Gastrocnemius medialis (tissue), 4 donors: ENCODE measurements around the gene ZNF488.

Source experiments
- CTCF ChIP-seq, 5 experiments: fragments of 450-650 bp in 3 of 5; fragments of 200-600 bp in 2 of 5; sonication (generic) in 2 of 5; IDR thresholded peaks in 4 of 5; conservative IDR thresholded peaks in 1 of 5; 1 replicate in 4 of 5; 2 replicates in 1 of 5; pipeline ENCODE4 v1.5.1; 2016 to 2019; ENCODE audit warnings: antibody characterized with exemption in 5 of 5, mild to moderate bottlenecking in 3 of 5, moderate library complexity in 3 of 5
- POLR2A ChIP-seq, 2 donors: fragments of 450-650 bp; IDR thresholded peaks; one replicate each; pipeline ENCODE4 v1.6.1; 2017; ENCODE audit warnings: antibody characterized with exemption in 2 of 2, mild to moderate bottlenecking in 2 of 2, moderate library complexity in 2 of 2

GRCh38 chr10:47378606-47379444 is 5.3 kb downstream of the ZNF488 start:
- TF ChIP-seq CTCF (IDR thresholded peaks at IDR 0.05 in 4 of 5, conservative IDR thresholded peaks at IDR 0.05 in 1 of 5) (no peak), POLR2A (IDR thresholded peaks at IDR 0.05) (no peak)
